ENCODE data around the gene KLHL8. TPM values are rescaled to one million over a fixed set of nuclear protein-coding genes. Genes with fewer than 3 reads are reported as not detected.

The KLHL8 gene
- total and polyA plus RNA-seq, 2 donors (not counting 1 experiment from before 2014, with no cell fraction given) = 2.3 to 14.3 TPM

DNA sequence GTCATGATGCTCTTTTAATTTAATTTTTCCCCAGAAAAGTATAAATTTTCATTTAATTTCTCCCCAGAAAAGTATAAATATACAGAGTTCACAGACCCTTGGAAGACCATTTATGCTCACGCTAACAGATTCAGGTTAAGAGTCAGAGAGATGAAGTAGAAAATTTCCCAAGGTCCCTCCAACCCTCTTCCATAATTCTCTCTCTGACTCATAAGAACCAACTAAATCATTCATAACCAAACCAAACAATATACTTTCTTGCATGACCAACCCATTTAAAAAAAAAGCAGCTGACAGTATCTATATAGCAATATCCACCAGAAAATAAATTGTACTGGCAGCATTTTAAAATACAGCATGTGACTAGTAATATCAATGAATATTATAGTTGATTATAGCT lies 3.9 kb downstream of the KLHL8 start:
- POLR2A ChIA-PET = no interaction called here

DNA sequence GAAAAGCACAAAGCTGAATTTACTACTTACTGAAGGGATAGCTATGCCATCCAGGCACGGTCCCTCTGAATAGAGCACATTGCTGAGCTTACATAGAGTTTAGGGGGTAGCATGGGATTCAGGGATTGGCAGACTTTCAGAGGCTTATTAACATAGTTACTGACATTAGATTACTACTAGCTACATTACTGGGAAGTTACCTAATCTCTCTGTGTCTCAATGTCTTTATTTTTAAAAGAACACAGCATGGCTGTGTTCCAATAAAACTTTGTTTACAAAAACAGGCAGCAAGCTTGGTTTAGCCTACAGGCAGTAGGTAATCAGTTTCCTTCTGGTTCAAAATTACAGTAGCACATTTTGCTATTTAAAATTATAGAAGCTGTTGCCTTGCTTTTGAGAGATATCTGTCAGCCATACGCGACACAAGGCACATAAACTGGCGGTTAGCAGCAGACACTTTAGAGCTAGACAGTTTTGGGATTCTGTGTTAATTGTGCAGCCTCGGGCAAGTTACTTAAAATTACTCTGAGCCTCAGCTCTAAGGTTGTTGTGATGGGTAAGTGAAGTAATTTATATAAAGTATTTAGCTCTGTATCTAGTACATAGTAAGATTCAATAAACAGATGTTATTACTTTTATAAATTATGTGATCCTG lies 6.9 kb downstream of the KLHL8 start:
- no peak for TF ChIP-seq EZH2 (IDR thresholded peaks at IDR 0.05; ENCODE audit: borderline replicate concordance, insufficient read depth, low read depth, low read length, poor library complexity, severe bottlenecking)
- TF ChIP-seq, protein P1, sequence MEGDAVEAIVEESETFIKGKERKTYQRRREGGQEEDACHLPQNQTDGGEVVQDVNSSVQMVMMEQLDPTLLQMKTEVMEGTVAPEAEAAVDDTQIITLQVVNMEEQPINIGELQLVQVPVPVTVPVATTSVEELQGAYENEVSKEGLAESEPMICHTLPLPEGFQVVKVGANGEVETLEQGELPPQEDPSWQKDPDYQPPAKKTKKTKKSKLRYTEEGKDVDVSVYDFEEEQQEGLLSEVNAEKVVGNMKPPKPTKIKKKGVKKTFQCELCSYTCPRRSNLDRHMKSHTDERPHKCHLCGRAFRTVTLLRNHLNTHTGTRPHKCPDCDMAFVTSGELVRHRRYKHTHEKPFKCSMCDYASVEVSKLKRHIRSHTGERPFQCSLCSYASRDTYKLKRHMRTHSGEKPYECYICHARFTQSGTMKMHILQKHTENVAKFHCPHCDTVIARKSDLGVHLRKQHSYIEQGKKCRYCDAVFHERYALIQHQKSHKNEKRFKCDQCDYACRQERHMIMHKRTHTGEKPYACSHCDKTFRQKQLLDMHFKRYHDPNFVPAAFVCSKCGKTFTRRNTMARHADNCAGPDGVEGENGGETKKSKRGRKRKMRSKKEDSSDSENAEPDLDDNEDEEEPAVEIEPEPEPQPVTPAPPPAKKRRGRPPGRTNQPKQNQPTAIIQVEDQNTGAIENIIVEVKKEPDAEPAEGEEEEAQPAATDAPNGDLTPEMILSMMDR (IDR thresholded peaks at IDR 0.05) = no peak
- peaks cover 64% of the 10 kb centered on the region for H3K79me2 ChIP-seq (ENCODE audit: control insufficient read depth, insufficient read depth, low read length)
- H3K27ac ChIP-seq (ENCODE audit: low read length in 2 of 2) = no peak overlapping the region
- no peaks in the 10 kb centered on the region for H3K36me3 ChIP-seq (replicated peaks in 1 of 2; ENCODE audit: control extremely low read depth in 1 of 2, control insufficient read depth in 1 of 2, extremely low read depth in 1 of 2, insufficient read depth in 2 of 2, low read length in 1 of 2)
- WGBS (ENCODE audit: insufficient coverage) = 100% methylated on average over 3 of the region's 5 CpGs
- H4K20me1 ChIP-seq (ENCODE audit: control insufficient read depth, insufficient read depth, low read length, poor library complexity, severe bottlenecking) = no peaks in the 10 kb centered on the region
- CTCF ChIA-PET = interaction anchor here (1.1 to 1.8 kb wide), 3 partner anchors 22 to 63 kb away, joined by 3 to 8 read pairs (median 5); no protein-coding TSS in a partner anchor
- H3K4me1 Mint-ChIP-seq = peaks cover 19% of the 10 kb centered on the region
- intact Hi-C loops (cut with micrococcal nuclease) = no loop called here
- ATAC-seq (ENCODE audit: low read depth) (no peak), DNase-seq (no peak)
- H3K9me3 ChIP-seq (ENCODE audit: control extremely low read depth in 1 of 3, control insufficient read depth in 2 of 3, insufficient read depth in 1 of 3, low read length in 2 of 3) = no peaks in the 10 kb centered on the region
- H3K4me1 ChIP-seq (ENCODE audit: control insufficient read depth in 2 of 2, insufficient read depth in 2 of 2, low read length in 2 of 2) = peaks cover 7 to 11% of the 10 kb centered on the region in 2 donors
- H3K4me3 Mint-ChIP-seq = no peak overlapping the region
- no peaks in the 10 kb centered on the region for H3K9me3 Mint-ChIP-seq (ENCODE audit: insufficient read depth)
- no peak overlapping the region for H3K4me3 ChIP-seq (ENCODE audit: control extremely low read depth in 1 of 5, extremely low read depth in 1 of 5, insufficient read depth in 1 of 5, low read depth in 2 of 5, low read length in 4 of 5)
- no peaks in the 10 kb centered on the region for H3K27me3 Mint-ChIP-seq
- no peak overlapping the region for H3K4me2 ChIP-seq (replicated peaks; ENCODE audit: low read depth, low read length, poor library complexity, severe bottlenecking)
- H3K27me3 ChIP-seq (replicated peaks in 1 of 4; ENCODE audit: control extremely low read depth in 1 of 4, control insufficient read depth in 3 of 4, insufficient read depth in 4 of 4, low read length in 3 of 4) = no peaks in the 10 kb centered on the region
- no peak overlapping the region for H3K27ac Mint-ChIP-seq
- H2AFZ ChIP-seq (ENCODE audit: insufficient read depth, low read depth, low read length, poor library complexity, severe bottlenecking) = no peak overlapping the region
- POLR2A ChIA-PET = no interaction called here
- H3K9ac ChIP-seq (ENCODE audit: low read length) = no peak overlapping the region

More for the DNA sequence above, 3.9 kb downstream of the KLHL8 start:
- intact Hi-C loops (cut with micrococcal nuclease) = no loop called here
- no peak overlapping the region for H3K9ac ChIP-seq (ENCODE audit: low read length)
- peaks cover 71% of the 10 kb centered on the region for H3K79me2 ChIP-seq (ENCODE audit: control insufficient read depth, insufficient read depth, low read length)
- no peak for ATAC-seq (ENCODE audit: low read depth)
- no peak overlapping the region for H3K27ac ChIP-seq (ENCODE audit: low read length in 2 of 2)
- Mint-ChIP-seq H3K4me1 (peaks cover 16% of the 10 kb centered on the region), H3K4me3 (no peak overlapping the region), H3K27ac (no peak overlapping the region), H3K27me3 (no peaks in the 10 kb centered on the region), H3K9me3 (ENCODE audit: insufficient read depth) (no peaks in the 10 kb centered on the region)
- no peaks in the 10 kb centered on the region for H3K9me3 ChIP-seq (ENCODE audit: control extremely low read depth in 1 of 3, control insufficient read depth in 2 of 3, insufficient read depth in 1 of 3, low read length in 2 of 3)
- H3K4me3 ChIP-seq (ENCODE audit: control extremely low read depth in 1 of 5, extremely low read depth in 1 of 5, insufficient read depth in 1 of 5, low read depth in 2 of 5, low read length in 4 of 5) = no peak overlapping the region
- peaks cover 7% of the 10 kb centered on the region in 2 donors for H3K4me1 ChIP-seq (ENCODE audit: control insufficient read depth in 2 of 2, insufficient read depth in 2 of 2, low read length in 2 of 2)
- H3K4me2 ChIP-seq (replicated peaks; ENCODE audit: low read depth, low read length, poor library complexity, severe bottlenecking) = no peak overlapping the region
- no peaks in the 10 kb centered on the region for H3K27me3 ChIP-seq (replicated peaks in 1 of 4; ENCODE audit: control extremely low read depth in 1 of 4, control insufficient read depth in 3 of 4, insufficient read depth in 4 of 4, low read length in 3 of 4)
- no peaks in the 10 kb centered on the region for H3K36me3 ChIP-seq (replicated peaks in 1 of 2; ENCODE audit: control extremely low read depth in 1 of 2, control insufficient read depth in 1 of 2, extremely low read depth in 1 of 2, insufficient read depth in 2 of 2, low read length in 1 of 2)
- TF ChIP-seq, protein P1 (IDR thresholded peaks at IDR 0.05) = no peak
- no peak for TF ChIP-seq EZH2 (IDR thresholded peaks at IDR 0.05; ENCODE audit: borderline replicate concordance, insufficient read depth, low read depth, low read length, poor library complexity, severe bottlenecking)
- no peaks in the 10 kb centered on the region for H4K20me1 ChIP-seq (ENCODE audit: control insufficient read depth, insufficient read depth, low read length, poor library complexity, severe bottlenecking)
- no peak overlapping the region for H2AFZ ChIP-seq (ENCODE audit: insufficient read depth, low read depth, low read length, poor library complexity, severe bottlenecking)
- no CpG with 5 or more reads among the region's 1 CpG for WGBS (ENCODE audit: insufficient coverage)
- CTCF ChIA-PET = no interaction called here
- DNase-seq = no peak

All from B cell (primary cell).